HG03097 (cell line): ENCODE data around the gene TIMM44.
"Not testable (repeated sequence)": the region's sequence is repeated elsewhere in the genome, so short reads cannot be mapped to it uniquely, and the experiment has no call there.

Experiments
- ATAC-seq: cut with Tn5 transposase; IDR thresholded peaks from one replicate; pipeline ENCODE4 v1.9.1; 2021; ENCODE audit not compliant: unreplicated experiment, low FRiP score

TIMM44 gene

DNA sequence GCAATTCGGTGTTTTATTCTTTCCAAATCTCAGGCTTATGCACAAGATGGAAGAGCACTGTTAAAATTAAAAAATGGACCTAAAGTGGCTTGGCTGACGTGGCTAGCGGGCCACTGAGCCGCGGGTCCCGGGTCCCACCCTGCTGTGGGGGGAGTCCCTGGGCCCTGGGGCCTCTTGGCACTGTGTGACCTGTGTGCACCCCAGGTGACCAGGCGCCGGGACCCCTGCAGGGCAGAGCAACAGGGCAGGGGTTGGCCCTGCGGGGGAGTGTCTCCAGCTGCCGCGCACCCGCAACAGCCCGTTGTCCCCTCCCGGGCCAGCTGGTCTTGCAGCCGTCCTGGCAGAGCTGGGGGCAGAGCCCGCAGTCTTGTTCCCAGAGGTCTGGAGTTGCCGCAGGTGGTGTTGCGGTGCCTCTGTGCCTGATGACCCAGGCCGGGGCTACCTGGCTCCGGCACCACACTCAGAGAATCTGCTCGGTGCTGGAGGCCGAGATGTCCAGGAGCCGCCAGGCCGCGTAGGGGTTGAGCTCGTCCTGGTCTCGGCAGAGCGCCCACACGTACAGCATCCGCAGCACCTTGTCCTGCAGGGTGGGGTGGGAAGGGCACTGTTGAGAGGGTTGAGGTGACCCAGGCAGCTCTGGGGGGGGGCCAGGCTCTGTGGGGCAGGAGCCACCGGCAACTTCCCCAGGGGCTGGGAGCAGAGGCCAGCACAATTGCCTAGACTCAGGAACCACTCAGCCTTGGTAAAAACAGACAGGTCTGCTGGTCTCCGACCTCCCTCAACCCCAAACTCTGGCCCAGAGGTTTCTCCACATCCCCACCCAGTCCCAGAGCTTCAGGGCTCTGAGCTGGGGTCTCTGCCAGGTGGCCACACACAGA lies 16.5 kb downstream of the TIMM44 start:
- no peak for ATAC-seq

DNA sequence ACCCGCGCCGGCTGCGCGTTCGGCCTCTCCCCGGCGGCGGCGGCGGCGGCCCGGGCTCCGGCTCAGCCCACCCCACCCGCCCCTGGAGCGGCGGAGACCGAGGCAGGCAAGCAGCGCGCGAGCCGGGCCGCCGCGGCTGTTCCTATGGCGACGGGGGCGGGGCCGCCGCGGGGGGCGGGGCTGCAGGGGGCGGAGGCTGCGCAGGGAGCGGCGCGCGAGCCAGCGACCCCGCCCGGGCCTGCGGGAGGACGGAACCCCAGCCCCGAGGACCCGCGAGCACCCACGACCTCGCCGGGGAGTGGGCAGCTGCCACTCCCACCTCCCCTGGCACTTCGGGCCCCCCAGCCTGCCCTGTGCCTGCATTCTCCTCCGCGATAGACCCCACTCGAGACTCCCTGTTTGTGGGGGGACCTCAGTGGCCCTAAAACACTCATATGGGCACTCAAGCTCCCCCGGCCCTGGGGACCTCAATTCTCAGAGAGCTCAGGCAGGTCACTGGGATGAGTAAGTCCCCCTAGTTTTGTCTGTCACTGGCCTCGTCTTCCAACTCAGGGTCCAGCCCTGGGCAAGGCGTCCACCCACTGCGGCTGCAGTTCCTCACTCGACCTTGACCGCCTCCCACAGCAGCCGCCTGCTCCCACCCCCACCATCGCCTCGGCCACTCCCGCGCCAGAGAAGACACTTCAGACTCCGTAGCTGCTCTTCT lies 17.3 kb downstream of the TIMM44 start, which contains the start of gene CTXN1:
CTXN1 (minus strand) TSS at position 115 of the 706 bp plus-strand sequence. CDS start 597 bp downstream, outside the sequence.
- no peak for ATAC-seq

DNA sequence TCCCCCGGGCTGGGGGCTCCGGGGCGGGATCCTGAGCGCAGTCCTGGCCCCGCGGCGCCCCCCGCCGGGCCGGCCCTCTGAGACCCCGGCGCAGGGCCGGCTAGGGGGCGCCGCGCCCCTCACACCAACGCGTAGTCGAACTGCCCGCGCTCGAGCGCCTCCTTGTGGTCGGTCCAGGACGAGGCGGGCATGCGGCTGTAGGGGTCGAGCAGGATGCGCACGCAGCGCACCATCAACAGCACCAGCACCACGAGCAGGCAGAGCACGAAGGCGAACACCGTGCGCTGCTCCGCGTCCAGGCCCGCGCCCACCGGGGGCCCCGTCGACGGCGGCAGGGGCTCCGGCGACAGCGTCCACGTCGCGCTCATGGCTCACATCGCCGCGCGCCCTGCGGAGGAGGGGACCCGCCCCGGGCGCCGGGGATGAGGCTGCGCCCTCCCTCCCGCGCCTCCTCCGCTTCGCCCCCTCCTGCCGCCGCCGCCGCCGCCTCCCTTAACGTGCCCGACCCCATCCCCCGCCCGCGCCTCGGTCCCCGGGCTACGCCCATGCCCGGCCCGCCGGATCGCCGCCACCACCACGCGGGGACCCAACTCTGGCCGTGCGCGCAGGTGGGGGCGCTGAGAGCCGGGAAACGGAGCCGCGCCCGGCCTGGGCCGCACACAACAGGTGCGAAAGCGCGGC lies 18.2 kb downstream of the TIMM44 start:
- no peak for ATAC-seq

DNA sequence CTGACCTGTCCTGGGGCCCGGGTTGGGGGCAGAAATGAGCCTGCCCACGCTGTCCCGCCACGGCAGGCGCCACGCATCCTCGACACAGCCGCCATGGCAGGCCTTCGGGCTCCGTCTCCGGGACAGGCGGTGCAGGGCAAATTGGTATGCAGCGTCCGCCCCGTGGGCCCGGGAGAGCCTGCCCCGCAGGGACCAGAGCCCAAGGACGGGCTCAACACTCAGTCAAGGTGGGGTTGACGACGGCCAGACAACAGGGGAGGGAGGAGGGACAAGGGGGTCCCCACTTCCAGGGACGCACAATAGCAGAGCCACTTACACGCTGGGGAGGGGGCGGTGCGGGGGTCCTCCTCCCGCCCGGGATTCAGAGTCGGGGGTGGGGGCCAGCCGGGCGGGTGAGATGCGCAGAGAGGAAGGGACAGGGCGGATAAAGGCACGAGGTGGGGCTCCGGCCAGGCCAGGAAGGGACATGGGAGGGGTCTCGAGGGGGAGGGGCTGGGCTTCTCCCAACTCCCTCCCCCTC lies 18.8 kb downstream of the TIMM44 start:
- ATAC-seq: no peak

DNA sequence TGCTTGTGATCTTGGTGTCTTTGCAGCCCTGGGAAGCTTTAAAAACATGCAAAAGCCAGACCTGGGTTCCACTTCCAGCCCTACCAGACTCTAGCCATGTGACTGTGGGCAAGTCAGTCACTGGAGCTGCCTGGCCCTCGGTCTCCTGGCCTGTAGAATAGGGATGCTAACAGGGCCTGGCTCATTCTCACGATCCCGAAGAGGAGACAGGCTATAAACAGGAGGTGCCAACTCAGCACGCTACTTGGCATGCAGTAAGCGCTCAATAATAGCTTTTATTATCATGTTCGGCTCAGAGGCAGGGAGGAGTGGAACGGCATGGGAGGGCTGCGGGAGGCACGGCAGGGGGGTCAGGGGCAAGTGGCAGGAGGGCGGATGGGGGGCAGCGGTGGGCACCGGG lies 19.2 kb downstream of the TIMM44 start:
- ATAC-seq: no peak

DNA sequence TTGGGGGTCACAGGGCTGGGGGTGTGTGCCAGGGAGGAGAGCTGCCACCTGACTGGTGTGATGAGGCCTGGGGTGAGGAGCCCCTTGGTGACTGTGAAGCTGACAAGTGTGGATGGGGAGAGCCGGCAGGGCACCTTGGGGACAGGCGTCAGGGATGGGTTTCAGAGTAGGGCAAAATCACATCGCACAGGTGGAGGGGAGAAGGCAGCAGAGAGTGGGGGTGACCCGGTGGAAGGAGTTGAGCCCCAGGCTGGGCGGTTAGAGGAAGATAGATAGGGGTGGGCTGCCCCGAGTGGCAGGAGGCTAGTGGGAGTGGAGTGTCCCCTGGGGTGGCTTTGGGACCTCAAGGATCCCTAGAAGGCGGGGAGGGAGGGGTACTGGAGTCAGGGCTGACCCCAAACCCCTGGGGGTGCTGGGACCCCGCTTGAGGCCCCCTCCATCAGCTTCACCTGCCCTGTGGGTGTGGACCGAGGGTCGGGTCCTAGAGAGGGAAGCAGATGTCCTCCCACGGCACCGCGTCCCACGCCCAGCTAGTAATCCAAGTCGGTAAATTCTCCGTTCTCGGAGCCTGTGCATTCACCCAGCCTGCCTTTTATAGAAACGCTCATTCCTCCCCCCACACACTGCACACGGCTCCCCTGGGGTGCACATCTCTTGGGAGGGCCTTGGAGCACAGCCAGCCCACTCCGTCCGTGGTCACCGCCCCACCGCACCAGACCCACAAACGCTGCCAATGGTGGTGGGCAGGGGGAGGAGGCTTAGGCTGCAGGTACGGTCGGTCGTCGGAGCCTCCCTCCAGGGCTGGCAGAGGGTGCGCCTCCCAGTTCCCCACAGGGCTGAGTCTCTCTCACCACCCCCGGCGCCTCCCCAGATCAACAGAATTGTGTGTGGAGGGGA lies 19.9 kb downstream of the TIMM44 start:
- ATAC-seq: no peak

DNA sequence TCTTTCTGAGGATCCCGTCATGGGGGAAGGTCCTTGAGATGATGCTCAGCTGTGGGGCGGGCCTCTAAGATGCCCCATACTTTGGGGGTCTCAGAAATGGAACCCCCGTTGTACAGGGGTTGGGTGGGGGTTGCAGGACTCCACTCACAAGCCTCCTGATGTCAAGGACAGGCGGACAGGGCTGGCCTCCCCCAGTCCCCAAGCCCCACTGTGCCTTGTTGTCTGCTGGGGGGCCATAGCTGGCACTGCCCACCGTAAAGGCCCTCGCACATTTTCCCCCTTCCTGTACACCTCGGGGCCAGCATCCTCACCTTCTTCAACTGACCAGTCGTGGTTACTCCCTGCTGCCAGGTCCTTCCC lies 20.6 kb downstream of the TIMM44 start:
- no peak for ATAC-seq

DNA sequence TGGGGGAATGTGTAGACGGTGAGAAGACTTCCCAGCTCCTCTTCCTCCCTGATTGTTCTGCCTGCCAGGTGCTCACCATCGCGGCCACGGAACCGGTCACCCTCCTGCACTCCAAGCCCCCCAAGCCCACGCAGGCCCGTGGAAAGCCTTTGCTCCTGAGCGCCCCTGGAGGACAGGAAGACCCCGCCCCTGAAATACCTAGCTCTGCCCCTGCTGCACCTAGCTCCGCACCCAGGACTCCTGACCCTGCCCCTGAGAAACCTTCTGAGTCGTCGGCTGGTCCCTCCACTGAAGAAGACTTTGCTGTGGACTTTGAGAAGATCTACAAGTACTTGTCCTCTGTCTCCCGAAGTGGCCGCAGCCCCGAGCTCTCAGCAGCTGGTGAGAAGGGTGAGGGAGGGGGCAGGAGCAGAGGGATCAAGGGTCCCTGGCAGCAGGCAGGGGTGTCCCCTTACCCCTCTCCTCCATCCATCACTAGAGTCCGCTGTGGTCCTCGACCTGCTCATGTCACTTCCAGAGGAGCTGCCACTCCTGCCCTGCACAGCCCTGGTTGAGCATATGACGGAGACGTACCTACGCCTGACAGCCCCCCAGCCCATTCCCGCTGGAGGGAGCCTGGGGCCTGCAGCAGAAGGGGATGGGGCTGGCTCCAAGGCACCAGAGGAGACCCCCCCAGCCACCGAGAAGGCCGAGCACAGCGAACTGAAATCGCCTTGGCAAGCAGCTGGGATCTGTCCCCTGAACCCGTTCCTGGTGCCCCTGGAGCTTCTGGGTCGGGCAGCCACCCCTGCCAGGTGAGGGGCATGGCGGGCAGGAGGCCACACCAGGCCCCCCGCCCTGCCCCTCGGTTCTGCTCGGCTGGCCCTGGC lies 21.3 kb downstream of the TIMM44 start:
- ATAC-seq: no peak

DNA sequence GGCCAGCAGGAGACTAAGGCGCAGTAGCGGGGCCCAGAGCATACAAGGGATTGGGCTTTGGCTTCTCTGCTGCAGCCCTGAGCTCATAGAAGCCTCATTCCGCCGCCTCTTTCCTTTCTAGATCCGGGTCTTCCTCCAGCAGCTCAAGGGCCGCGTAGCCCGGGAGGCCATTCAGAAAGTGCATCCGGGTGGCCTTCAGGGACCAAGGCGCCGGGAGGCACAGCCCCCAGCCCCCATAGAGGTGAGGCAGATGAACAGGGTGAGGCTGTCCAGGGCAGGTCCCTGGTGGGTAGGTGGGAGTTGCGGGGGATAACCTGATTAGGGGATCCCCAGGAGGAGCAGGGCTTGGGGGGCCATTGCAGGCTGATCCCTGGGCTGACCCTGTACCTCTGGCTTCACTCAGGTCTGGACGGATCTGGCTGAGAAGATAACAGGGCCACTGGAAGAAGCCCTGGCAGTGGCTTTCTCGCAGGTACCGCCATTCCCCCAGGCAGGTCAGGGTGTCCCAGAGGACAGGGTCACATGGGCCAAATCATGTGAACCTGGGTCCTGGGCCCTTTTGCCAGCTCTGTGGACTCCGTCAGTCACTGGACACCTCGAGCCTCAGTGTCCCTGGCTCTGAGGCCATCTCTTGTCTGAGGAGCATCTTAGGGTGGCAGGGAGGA lies 22.0 kb downstream of the TIMM44 start:
- no peak for ATAC-seq

DNA sequence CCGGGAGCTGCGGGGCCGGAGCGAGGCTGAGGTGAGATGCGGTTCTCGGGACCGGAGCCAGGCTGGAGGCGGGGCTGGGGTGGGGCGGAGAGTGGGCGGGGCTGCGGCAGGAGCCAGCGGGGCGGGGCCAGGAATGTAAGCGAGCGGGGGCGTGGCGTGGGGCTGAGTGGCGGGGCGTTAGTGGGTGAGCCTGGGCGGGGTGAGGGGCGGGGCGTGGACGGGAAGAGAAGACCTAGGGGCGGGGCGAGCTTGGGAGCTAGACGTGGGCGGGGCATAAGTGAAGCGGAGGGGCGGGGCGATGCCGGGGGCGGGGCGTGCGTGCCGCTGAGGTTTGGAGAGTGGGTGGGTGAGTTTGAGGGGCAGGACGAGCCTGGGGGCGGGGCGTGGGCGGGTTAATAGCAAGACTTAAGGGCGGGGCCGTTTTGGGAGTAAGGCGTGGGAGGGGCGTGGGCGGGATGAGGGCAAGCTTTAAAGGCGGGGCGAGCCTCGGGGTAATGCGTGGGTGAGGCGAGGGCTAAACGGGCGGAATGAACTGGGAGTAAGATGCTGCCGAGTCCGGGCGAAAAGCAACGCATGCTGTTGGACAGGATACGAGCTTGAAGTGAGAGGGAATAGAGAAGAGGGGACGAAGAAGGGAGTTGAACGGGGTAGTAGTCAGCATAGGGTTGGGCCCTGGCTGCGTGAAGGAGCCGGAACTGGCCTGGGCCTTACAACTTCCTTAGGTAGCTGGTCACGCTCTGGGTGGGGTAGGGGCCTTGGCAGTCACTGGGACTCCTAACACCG lies 22.8 kb downstream of the TIMM44 start:
- peak; percentile 39 for ATAC-seq

DNA sequence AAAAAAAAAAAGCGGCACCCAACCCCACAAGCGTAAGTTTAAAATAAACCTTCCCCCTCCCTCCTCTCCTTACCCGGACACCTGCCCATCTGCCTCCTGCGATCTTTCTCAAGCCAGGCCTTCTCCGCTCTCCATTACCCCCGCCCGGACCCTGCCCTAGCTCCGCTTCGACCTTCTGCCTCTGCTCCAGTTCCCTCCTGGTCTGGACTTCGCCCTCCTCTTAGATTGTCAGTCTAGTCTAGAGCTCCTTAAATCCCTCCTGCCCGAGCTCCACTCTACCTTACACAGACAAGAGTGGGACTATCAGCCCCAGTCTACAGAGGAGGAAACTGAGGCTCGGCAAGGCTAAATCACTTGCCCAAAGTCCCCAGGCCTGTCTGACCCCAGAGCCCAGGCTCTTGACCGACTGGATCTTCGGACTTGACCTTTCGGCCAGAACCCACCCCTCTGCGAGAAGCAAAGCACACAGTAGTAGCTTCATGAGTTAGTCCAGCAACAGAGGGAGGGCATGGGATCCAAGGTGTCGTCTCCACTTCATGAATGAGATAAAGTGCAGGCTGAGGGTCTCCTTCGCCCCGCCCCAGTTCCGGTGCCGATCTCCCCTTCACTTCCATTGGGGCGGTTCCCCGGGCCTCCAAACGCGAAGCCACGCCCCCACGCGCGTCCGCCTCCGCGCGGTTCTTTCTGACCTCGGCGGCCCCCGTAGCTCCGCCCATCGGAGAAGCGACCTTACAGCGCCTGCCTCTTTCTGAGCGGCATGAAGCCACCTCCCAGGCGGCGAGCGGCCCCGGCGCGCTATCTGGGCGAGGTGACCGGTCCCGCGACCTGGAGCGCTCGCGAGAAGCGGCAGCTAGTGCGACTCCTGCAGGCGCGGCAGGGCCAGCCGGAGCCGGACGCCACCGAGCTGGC lies 23.6 kb downstream of the TIMM44 start, which contains the start of gene SNAPC2:
SNAPC2 (plus strand) TSS at position 729 of the 909 bp plus-strand sequence; CDS start at position 758, 29 bp downstream.
- ATAC-seq: peak; percentile 52

DNA sequence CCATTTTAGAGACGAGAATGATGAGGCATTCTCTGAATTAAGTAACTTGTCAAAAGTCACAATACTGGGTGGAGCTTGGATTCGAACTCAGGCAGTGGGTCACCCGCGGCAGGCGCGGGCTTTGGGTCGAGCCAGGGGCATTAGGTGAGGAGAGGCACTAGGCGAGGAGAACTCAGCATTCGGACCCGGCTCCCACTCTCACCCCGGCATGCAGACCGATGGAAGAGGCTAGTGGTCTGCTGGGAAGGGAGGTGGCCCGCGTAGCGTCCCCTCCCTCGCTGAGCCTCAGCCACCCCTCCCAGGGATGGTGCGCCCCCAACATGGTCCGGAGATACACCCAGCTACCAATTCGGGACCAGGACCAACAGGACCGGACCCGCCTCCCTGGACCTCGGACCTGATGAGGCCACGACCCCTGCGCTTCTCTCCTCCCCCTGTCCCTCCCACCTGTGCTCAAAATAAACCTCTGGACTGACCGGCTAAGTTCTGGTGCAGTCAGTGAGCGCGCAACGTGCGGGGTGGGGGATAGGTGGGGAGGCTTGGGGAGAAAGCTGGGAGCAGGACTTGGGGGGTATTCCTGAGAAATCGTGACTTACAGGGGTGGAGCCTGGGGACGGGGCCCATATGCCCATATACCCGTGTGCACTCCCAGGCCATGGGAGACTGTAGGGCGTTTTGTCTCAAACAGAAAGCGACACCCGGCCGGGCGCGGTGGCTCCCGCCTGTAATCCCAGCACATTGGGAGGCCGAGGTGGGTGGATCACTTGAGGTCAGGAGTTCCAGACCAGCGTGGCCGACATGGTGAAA lies 24.6 kb downstream of the TIMM44 start:
- no peak for ATAC-seq

DNA sequence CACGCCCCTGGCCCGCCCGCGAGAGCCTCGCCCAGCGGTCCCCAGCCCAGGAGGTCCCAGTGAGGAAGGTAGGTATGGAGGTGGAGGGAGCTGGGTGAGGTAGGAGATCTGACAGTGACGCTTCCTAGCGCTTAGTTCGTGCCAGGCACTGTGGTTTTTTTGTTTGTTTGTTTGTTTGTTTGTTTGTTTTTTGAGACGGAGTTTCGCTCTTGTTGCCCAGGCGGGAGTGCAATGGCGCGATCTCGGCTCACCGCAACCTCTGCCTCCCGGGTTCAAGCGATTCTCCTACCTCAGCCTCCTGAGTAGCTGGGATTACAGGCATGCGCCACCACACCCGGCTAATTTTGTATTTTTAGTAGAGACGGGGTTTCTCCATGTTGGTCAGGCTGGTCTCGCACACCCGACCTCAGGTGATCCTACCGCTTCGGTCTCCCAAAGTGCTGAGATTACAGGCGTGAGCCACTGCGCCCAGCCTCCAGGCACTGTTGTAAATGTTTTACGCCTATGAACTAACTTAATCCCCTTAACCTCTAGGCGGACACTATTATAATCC lies 25.3 kb downstream of the TIMM44 start:
- not testable (repeated sequence) for ATAC-seq

DNA sequence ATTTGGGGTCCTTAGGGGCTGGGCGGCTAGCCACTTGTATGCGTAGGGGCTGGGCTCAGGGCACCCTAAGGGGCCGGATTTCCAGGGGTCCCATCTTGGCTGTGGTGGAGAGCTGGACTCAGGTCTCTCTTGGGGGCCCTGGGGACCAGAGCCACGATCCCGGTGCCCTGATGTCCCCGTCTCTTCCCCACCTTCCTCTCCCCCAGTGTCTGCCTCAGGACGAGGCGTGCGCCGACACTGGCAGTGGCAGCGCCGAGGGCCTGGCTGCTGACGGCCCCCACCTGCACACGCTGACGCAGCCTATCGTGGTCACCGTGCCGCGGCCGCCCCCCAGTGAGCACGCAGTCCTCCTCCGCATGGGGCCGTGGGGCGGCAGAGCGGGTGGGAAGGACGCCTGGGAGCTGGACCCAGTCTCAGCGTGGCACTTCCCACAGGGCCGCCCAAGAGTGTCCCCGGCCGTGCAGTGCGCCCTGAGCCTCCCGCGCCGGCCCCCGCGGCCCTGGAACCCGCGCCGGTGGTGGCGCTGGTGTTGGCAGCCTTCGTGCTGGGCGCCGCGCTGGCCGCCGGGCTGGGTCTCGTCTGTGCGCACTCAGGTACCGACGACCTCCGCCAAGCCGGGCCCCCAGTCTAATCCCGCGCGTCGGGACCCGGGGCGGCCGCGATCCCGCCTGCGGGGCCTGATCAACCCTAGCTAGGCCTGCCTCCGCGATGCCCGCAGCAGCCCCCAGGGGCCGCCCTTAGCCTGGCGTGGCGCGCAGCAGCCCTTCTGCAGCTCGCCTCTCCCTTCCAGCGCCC lies 26.0 kb downstream of the TIMM44 start:
- ATAC-seq: no peak

DNA sequence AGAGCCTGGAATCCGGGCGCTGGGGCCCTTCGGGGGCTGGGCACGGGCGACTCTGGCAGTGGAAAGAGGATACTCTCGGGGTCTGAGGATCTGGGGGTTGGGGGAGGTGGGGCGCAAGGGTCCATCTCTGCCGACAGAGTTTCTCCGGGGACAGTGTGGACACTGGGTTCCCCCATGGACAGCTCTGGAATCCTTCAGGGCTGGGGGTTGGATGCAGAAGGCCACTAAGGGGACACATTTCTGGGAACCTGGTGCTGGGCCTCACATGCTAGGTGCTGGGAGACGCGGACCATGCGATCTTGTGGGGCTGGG lies 26.6 kb downstream of the TIMM44 start:
- ATAC-seq: no peak
